PFSK-1 (cell line): ENCODE results near the gene PTOV1.

Source experiments
- FOXP2 ChIP-seq: optimal IDR thresholded peaks from 2 replicates; pipeline ENCODE3; 2011; ENCODE audit warnings: borderline replicate concordance, control low read depth, inconsistent platforms; ENCODE audit not compliant: insufficient read depth; ENCODE audit errors: extremely low read length, extremely low read depth
- POLR2AphosphoS5 ChIP-seq: IDR thresholded peaks from 2 replicates; pipeline ENCODE4 v1.6.1; 2012; ENCODE audit warnings: low read depth, mild to moderate bottlenecking, control low read depth, low read length, moderate library complexity
- REST ChIP-seq, 2 experiments: IDR thresholded peaks; 2 replicates each; pipeline versions ENCODE4 v1.6.1 to v1.8.0; 2011 to 2012; ENCODE audit warnings: low read depth in 2 of 2, low read length in 2 of 2, control low read depth in 1 of 2, inconsistent platforms in 1 of 2, mild to moderate bottlenecking in 1 of 2, moderate library complexity in 1 of 2; ENCODE audit not compliant: insufficient read depth in 1 of 2
- SIN3A ChIP-seq: IDR thresholded peaks from 2 replicates; pipeline ENCODE4 v1.6.1; 2012; ENCODE audit warnings: mild to moderate bottlenecking, low read length, moderate library complexity, borderline replicate concordance; ENCODE audit not compliant: insufficient read depth
- TAF1 ChIP-seq: IDR thresholded peaks from 2 replicates; pipeline ENCODE4 v1.6.1; 2012; ENCODE audit warnings: low read length, control low read depth, borderline replicate concordance; ENCODE audit not compliant: insufficient read depth

PTOV1 gene

GRCh38 chr19:49857061-49857837 is 6.3 kb downstream of the PTOV1 start:
- TF ChIP-seq REST (IDR thresholded peaks at IDR 0.05; ENCODE audit: insufficient read depth in 1 of 2, low read depth in 2 of 2, low read length in 2 of 2) (no peak), FOXP2 (no peak), POLR2AphosphoS5 (no peak; the same call in 1 of the 2 replicates), TAF1 (no peak), SIN3A (no peak)

GRCh38 chr19:49857838-49858087 is 6.8 kb downstream of the PTOV1 start:
- TF ChIP-seq TAF1 (no peak), SIN3A (no peak), FOXP2 (no peak), POLR2AphosphoS5 (no peak; the same call in 1 of the 2 replicates), REST (IDR thresholded peaks at IDR 0.05; ENCODE audit: insufficient read depth in 1 of 2, low read depth in 2 of 2, low read length in 2 of 2) (no peak)

GRCh38 chr19:49858088-49858985 is 7.4 kb downstream of the PTOV1 start:
- TF ChIP-seq REST (IDR thresholded peaks at IDR 0.05; ENCODE audit: insufficient read depth in 1 of 2, low read depth in 2 of 2, low read length in 2 of 2): no peak
- peak; percentile 46; the same call in 1 of the 2 replicates for TF ChIP-seq POLR2AphosphoS5

DNA sequence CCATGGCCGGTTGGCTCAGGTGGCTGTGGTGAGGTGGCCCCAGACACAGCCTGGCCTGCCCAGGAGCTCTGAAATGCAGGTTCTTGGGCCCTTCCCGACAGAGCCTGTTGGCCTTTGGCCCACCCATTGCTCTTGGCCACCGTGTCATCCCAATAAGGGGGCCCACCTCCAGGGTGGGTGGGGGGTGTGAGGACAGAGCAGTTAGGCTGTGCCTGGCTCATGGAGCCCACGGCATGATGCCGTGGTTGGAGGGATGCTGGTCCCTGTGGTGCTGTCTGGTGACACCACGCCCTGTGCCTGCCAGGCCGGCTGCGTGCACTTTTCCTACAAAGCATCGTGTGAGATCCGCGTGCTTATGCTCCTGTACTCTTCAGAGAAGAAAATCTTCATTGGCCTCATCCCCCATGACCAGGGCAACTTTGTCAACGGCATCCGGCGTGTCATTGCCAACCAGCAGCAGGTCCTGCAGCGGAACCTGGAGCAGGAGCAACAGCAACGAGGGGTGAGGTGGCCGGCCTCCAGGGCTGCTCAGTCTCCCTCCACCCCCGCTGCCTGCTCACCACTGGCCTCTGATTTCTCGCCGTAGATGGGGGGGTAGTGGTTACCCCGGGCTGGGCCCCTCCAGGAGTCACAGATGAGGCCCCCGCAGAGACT is 8.8 kb downstream of the PTOV1 start:
- TF ChIP-seq SIN3A (no peak), POLR2AphosphoS5 (no peak), TAF1 (no peak), FOXP2 (no peak), REST (IDR thresholded peaks at IDR 0.05; ENCODE audit: insufficient read depth in 1 of 2, low read depth in 2 of 2, low read length in 2 of 2) (no peak)
